ENCODE data around the gene IPPK.

IPPK gene

DNA sequence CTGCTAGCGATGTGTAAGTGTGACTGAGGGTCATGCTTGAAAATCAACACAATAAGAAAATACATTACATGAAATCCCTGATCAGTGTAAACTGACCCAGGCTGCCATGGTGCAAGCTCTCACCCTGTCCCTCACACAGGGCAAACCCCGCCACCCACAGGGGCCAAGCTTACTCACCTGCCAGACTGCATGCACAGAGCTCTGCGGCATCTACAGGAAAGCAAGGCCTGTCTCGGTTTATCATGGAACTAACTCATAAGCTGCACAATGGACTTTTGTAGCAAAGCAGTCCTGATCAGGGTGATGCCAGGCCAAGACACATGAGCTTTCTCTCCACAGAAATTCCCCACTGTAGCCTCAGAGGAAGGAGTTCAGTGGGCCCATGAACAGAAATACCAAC, 9.7 kb downstream of the IPPK start:
- Histone ChIP-seq H3K4me3 (no peak overlapping the region), H3K4me1 (peaks cover 0 to 8% (median 0%) of the 10 kb centered on the region in 4 donors), H3K27me3 (no peaks in the 10 kb centered on the region), H3K9me3 (no peaks in the 10 kb centered on the region), H3K36me3 (peaks cover 0 to 35% (median 24%) of the 10 kb centered on the region in 3 donors), H3K27ac (no peak overlapping the region)
- TF ChIP-seq, protein P1, sequence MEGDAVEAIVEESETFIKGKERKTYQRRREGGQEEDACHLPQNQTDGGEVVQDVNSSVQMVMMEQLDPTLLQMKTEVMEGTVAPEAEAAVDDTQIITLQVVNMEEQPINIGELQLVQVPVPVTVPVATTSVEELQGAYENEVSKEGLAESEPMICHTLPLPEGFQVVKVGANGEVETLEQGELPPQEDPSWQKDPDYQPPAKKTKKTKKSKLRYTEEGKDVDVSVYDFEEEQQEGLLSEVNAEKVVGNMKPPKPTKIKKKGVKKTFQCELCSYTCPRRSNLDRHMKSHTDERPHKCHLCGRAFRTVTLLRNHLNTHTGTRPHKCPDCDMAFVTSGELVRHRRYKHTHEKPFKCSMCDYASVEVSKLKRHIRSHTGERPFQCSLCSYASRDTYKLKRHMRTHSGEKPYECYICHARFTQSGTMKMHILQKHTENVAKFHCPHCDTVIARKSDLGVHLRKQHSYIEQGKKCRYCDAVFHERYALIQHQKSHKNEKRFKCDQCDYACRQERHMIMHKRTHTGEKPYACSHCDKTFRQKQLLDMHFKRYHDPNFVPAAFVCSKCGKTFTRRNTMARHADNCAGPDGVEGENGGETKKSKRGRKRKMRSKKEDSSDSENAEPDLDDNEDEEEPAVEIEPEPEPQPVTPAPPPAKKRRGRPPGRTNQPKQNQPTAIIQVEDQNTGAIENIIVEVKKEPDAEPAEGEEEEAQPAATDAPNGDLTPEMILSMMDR (IDR thresholded peaks at IDR 0.05): no peak
- intact Hi-C loops (cut with DNase I; ENCODE audit: low total_unique reads): no loop called here
- no peak for DNase-seq

DNA sequence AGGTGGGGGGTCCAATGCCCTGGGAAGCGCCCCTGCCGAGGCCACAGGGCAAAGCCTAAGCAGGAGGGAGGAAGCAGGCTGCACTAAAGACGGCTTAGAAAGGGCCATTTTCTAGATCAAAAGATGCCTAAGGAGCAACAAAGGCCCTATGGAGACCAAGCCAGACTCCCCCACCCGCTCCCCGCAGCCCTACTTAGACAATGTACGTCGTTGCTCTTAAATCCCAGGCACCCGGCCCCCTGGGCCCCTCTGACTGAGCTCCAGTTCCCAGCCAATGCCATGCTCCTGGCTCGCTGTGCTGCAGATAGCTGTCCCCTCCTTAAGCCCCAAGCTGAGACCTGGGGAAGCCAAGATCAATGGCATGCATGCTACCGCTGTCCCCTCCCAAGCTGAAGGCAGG, 10.3 kb downstream of the IPPK start:
- intact Hi-C loops (cut with DNase I; ENCODE audit: low total_unique reads): no loop called here
- no peaks in the 10 kb centered on the region for H3K27me3 ChIP-seq
- no peak overlapping the region for H3K27ac ChIP-seq
- DNase-seq: no peak
- peaks cover 0 to 42% (median 30%) of the 10 kb centered on the region in 3 donors for H3K36me3 ChIP-seq
- H3K4me3 ChIP-seq: no peak overlapping the region
- TF ChIP-seq, protein P1 (IDR thresholded peaks at IDR 0.05): no peak
- H3K4me1 ChIP-seq: peaks cover 0 to 6% (median 0%) of the 10 kb centered on the region in 4 donors
- H3K9me3 ChIP-seq: no peaks in the 10 kb centered on the region

DNA sequence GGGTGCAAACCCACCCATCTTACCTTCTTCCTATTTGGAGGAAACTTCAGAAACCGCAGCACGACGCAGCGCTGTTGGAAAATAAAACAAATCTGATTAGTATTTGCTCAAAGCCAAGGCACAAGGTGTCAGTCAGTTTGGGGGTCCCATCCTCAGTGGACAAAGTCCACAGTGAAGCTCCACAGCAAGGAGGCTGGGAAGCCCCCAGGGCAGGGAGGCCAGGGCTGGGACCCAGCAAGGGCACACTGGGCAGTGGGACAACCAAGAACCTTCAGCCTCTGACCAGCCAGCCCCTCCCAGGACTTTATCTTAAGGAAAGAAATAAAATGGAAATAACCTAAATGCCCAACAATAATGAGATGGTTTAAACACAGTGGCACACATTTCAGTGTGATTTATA, 11.3 kb downstream of the IPPK start:
- H3K36me3 ChIP-seq: peaks cover 0 to 50% (median 36%) of the 10 kb centered on the region in 3 donors
- TF ChIP-seq, protein P1 (IDR thresholded peaks at IDR 0.05): no peak
- peaks cover 0 to 4% (median 0%) of the 10 kb centered on the region in 4 donors for H3K4me1 ChIP-seq
- H3K27ac ChIP-seq: no peak overlapping the region
- no peaks in the 10 kb centered on the region for H3K9me3 ChIP-seq
- intact Hi-C loops (cut with DNase I; ENCODE audit: low total_unique reads): no loop called here
- H3K4me3 ChIP-seq: no peak overlapping the region
- H3K27me3 ChIP-seq: no peaks in the 10 kb centered on the region
- no peak for DNase-seq

DNA sequence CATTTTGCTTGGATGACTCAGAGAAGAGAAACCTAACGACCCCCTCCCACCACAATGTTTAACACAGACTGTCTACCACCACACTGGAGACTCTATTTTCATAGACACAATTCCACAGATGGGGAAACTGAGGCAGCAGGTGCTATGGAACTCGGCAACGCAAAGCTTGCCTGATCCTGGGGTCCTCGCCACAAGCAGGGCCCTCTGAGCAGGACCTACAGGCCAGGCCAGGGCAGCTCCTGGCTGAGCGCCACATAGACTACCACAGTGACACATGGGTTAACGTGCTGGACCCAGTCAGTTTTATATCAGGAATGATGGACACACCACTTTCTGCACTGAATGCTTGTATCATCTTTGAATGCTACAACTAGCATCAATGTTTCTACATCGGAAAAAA, 11.8 kb downstream of the IPPK start:
- Histone ChIP-seq H3K4me3 (no peak overlapping the region), H3K27ac (no peak overlapping the region), H3K4me1 (peaks cover 0 to 4% (median 0%) of the 10 kb centered on the region in 4 donors), H3K27me3 (no peaks in the 10 kb centered on the region), H3K9me3 (no peaks in the 10 kb centered on the region), H3K36me3 (peaks cover 0 to 53% (median 36%) of the 10 kb centered on the region in 3 donors)
- intact Hi-C loops (cut with DNase I; ENCODE audit: low total_unique reads): no loop called here
- no peak for DNase-seq
- TF ChIP-seq, protein P1 (IDR thresholded peaks at IDR 0.05): no peak

GRCh38 chr9:92657296-92658094, 12.4 kb downstream of the IPPK start:
- TF ChIP-seq, protein P1 (IDR thresholded peaks at IDR 0.05): no peak
- Histone ChIP-seq H3K4me3 (no peak overlapping the region), H3K27me3 (no peaks in the 10 kb centered on the region), H3K36me3 (peaks cover 0 to 60% (median 36%) of the 10 kb centered on the region in 3 donors), H3K27ac (no peak overlapping the region), H3K9me3 (no peaks in the 10 kb centered on the region), H3K4me1 (peaks cover 0 to 4% (median 0%) of the 10 kb centered on the region in 4 donors)
- intact Hi-C loops (cut with DNase I; ENCODE audit: low total_unique reads): no loop called here
- no peak for DNase-seq
